COLO668 (cell line): ENCODE measurements around the gene IFNAR1.
"Not testable (repeated sequence)": the region's sequence is repeated elsewhere in the genome, so short reads cannot be mapped to it uniquely, and the experiment has no call there.

Source experiments
- DNase-seq: peaks from one replicate; lab custom pipeline; 2025; ENCODE audit not compliant: unreplicated experiment; lab: John Stamatoyannopoulos, UW

IFNAR1 gene

GRCh38 chr21:33339918-33340317, 15.1 kb downstream of the IFNAR1 start:
- no peak for DNase-seq

GRCh38 chr21:33345751-33346238, 21.0 kb downstream of the IFNAR1 start:
- DNase-seq: no peak

GRCh38 chr21:33348706-33349105, 23.9 kb downstream of the IFNAR1 start:
- no peak for DNase-seq

- DNase-seq: no peak
These were observed 25.9 kb downstream of the IFNAR1 start for GRCh38 chr21:33350676-33351075.

GRCh38 chr21:33355355-33355754, 30.6 kb downstream of the IFNAR1 start:
- no peak for DNase-seq

GRCh38 chr21:33355996-33356395, 31.2 kb downstream of the IFNAR1 start:
- DNase-seq: no peak

GRCh38 chr21:33357177-33357576, 32.4 kb downstream of the IFNAR1 start:
- no peak for DNase-seq

GRCh38 chr21:33359446-33359845, 34.7 kb downstream of the IFNAR1 start:
- DNase-seq: no peak

- DNase-seq: no peak
These were observed 35.5 kb downstream of the IFNAR1 start for GRCh38 chr21:33360281-33360680.

GRCh38 chr21:33360881-33361602, 36.3 kb downstream of the IFNAR1 start:
- DNase-seq: peak; percentile 81

GRCh38 chr21:33362044-33362555, 37.3 kb downstream of the IFNAR1 start:
- DNase-seq: peak; percentile 31

GRCh38 chr21:33363911-33364609, 39.3 kb downstream of the IFNAR1 start:
- DNase-seq: not testable (repeated sequence)

GRCh38 chr21:33364830-33365229, 40.1 kb downstream of the IFNAR1 start:
- DNase-seq: no peak

- peak; percentile 20 for DNase-seq
These were observed 42.7 kb downstream of the IFNAR1 start for GRCh38 chr21:33367309-33367973.

GRCh38 chr21:33368124-33368523, 43.4 kb downstream of the IFNAR1 start:
- no peak for DNase-seq

- no peak for DNase-seq
These were observed 43.8 kb downstream of the IFNAR1 start for GRCh38 chr21:33368576-33368975.

- no peak for DNase-seq
These were observed 44.8 kb downstream of the IFNAR1 start for GRCh38 chr21:33369586-33369985.

GRCh38 chr21:33370305-33370704, 45.5 kb downstream of the IFNAR1 start:
- no peak for DNase-seq

GRCh38 chr21:33371366-33371765, 46.6 kb downstream of the IFNAR1 start:
- no peak for DNase-seq

GRCh38 chr21:33372582-33372981, 47.8 kb downstream of the IFNAR1 start:
- no peak for DNase-seq

- no peak for DNase-seq
These were observed 48.7 kb downstream of the IFNAR1 start for GRCh38 chr21:33373451-33373850.

- no peak for DNase-seq
These were observed 49.3 kb downstream of the IFNAR1 start for GRCh38 chr21:33374080-33374449.
